Measurements from ENCODE around the gene DNAH17.

- TF ChIP-seq CTCF (conservative IDR thresholded peaks at IDR 0.05) (no peak), EZH2 (IDR thresholded peaks at IDR 0.05; ENCODE audit: low read depth) (no peak)
Measured at GRCh38 chr17:78474614-78475146, 102.5 kb downstream of the DNAH17 start.
